GM11168 (cell line): ENCODE data around the gene KANK2.

Source experiments
- in situ Hi-C: fragments of 300-500 bp; cut with MboI; formaldehyde crosslinking; loops from one replicate; pipeline ENCODE4 v1.12.0; 2022; ENCODE audit warnings: low sequenced_read_pairs; ENCODE audit not compliant: unreplicated experiment

The KANK2 gene

GRCh38 chr19:11226716-11227166 is 29.4 kb upstream of the KANK2 start:
- in situ Hi-C loops = no loop called here

DNA sequence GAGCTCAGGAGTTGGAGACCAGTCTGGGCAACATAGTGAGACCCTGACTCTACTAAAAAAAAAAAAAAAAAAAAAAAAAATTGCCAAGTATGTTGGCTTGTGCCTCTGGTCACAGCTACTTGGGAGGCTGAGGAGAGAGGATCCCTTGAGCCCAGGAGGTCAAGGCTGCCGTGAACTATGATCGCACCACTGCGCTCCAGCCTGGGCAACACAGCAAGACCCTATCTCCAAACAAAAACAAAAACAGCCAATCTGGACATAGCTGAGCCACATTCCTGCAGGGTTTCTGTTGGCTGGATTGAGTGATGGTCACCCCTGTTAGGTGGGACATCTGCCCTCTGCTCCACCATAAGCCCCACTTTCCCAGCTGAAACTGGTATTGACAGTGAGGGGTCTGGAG is 28.5 kb upstream of the KANK2 start:
- in situ Hi-C loops = no loop called here

GRCh38 chr19:11225172-11225571 is 27.8 kb upstream of the KANK2 start:
- in situ Hi-C loops = no loop called here

DNA sequence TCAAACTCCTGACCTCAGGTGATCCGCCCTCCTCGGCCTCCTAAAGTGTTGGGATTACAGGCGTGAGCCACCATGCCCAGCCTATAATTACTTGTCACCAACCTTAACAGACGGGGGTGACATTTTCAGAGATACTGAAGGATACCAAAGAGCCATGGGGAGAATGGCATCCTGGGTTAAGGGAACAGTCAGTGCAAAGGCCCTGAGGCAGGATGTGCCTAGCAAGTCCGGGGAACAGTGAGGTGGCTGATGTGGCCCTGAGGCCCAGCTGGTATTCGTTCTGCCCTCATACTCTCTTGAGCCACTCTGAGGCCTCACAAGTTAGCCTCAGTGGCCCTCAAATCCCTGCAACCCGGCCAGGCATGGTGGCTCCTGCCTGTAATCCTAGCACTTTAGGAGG is 27.1 kb upstream of the KANK2 start:
- in situ Hi-C loops = no loop called here

GRCh38 chr19:11223200-11223599 is 25.9 kb upstream of the KANK2 start:
- in situ Hi-C loops = no loop called here

- in situ Hi-C loops = no loop called here
Observed at GRCh38 chr19:11221082-11221598, 23.8 kb upstream of the KANK2 start.

- in situ Hi-C loops = no loop called here
Observed at GRCh38 chr19:11214387-11214786, 17.0 kb upstream of the KANK2 start.

- in situ Hi-C loops = no loop called here
Observed at GRCh38 chr19:11210656-11210928, 13.2 kb upstream of the KANK2 start.

- in situ Hi-C loops = loop anchor here (5.0 kb wide), 1 partner anchor 168 kb away; no protein-coding TSS in a partner anchor
Observed at GRCh38 chr19:11209839-11210655, 12.7 kb upstream of the KANK2 start.

- in situ Hi-C loops = loop anchor here (5.0 kb wide), 1 partner anchor 167 kb away; no protein-coding TSS in a partner anchor
Observed at GRCh38 chr19:11208561-11209471, 11.5 kb upstream of the KANK2 start.

- in situ Hi-C loops = loop anchor here (5.0 kb wide), 1 partner anchor 164 kb away; no protein-coding TSS in a partner anchor
Observed at GRCh38 chr19:11205939-11206570, 8.7 kb upstream of the KANK2 start.

- in situ Hi-C loops = loop anchor here (5.0 kb wide), 2 partner anchors 58 to 163 kb away; no protein-coding TSS in a partner anchor
Observed at GRCh38 chr19:11204943-11205349, 7.6 kb upstream of the KANK2 start.

- in situ Hi-C loops = loop anchor here (5.0 kb wide), 1 partner anchor 57 kb away; no protein-coding TSS in a partner anchor
Observed at GRCh38 chr19:11204076-11204602, 6.8 kb upstream of the KANK2 start.

- in situ Hi-C loops = loop anchor here (5.0 kb wide), 1 partner anchor 56 kb away; no protein-coding TSS in a partner anchor
Observed at GRCh38 chr19:11203194-11204075, 6.1 kb upstream of the KANK2 start.

DNA sequence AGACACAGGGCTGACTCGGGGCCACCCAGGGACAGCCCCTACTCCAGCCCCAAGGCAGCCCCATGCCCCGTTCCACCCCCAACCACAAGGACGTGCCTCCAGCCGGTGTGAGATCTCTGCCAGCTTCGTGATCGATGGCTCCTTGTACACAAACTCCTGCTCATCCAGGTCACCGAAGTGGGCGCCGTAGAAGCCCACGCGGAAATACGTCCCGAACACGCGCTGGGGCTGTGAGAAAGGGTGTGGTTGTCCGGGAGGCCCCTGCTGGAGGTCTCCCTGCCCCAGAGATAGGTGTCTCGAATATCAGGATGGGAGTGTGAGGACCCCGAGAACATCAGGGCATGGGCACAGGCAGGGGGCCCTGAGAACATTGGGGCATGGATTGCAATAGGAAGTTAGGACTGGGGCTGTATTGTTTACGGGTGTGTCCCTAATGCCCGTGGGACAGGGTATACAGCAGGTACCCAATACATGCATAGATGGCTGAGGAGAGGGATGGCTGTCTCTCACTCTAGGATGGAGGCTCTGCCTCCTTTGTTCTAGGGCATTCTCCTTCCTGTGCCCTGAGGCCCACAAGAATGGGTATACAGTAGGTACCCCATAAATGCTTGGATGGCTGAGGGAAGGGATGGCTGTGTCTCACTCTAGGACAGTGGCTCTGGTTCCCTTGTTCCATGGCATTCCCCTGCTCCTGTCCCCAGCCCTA is 5.3 kb upstream of the KANK2 start:
- in situ Hi-C loops = loop anchor here (5.0 kb wide), 1 partner anchor 55 kb away; no protein-coding TSS in a partner anchor

DNA sequence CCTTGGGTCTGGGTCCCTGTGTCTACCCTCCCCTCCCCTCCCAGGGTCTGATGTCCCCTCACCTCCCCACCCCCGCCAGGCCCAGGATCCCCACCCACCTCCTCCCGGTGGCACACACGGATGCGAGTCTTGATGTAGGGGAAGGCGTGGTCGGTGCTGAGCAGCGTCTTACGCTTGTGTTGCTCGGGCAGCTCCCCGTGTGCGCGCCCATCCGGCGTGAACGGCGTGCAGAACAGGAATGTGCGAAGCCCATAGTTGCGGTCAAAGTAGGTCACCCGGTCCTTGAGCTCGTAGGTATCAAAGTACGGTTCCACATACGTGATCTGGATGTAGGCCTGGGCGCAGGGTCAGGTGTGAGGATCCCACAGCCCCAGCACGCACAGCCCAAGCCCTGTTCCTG is 4.4 kb upstream of the KANK2 start:
- in situ Hi-C loops = loop anchor here (5.0 kb wide), 1 partner anchor 54 kb away; no protein-coding TSS in a partner anchor

DNA sequence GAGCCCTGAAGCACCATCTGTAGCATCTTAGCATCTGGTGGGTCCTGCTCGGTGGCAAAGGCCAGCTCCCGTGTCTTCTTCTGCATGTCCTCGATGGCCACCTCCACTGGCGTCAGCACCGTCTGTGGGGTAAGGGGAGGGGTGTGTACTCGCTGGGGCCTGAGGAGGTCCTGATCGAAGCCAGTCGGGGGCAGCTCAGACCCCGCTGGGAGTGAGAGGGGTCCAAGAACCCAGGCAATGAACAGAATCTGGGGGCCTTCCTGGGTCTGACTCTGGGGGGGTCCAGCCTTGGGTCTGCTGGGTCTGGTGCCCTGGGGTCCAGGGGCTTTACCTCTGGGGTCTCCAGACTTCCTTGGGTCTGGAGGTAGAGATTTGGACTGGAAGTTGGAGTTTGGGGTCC is 3.6 kb upstream of the KANK2 start:
- in situ Hi-C loops = loop anchor here (5.0 kb wide), 1 partner anchor 54 kb away; no protein-coding TSS in a partner anchor

GRCh38 chr19:11200015-11200574 is 2.8 kb upstream of the KANK2 start:
- in situ Hi-C loops = loop anchor here (5.0 kb wide), 1 partner anchor 53 kb away; no protein-coding TSS in a partner anchor
